GM15510 (cell line): ENCODE results near the gene SLC7A14.

Source experiments
- POLR2A ChIP-seq: IDR thresholded peaks from 3 replicates; pipeline ENCODE4 v1.6.1; 2011; ENCODE audit warnings: borderline replicate concordance; ENCODE audit not compliant: insufficient read length; ENCODE audit errors: extremely low read depth

Gene SLC7A14

DNA sequence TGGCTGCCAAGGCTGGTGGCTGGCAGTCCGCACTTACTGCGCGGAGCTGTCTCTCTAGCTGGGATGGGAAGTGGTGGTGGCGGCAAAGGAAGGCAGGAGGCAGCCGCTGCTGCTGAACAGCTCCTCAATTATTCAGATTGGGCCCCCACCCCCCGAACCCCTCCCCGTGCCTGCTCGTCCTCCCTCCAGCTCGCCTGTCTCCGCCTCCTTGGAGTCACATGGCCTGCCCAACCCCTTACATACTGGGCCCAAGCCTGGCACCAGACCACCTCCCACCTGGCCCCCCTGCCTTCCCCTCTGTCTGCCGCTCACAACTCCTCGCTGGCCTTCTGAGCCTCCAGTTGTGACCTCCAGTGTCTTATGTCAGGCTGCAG lies at the start of gene SLC7A14:
SLC7A14 (minus strand) TSS at position 139 of the 374 bp plus-strand sequence. CDS start 59,139 bp downstream, outside the sequence.
- TF ChIP-seq POLR2A: no peak

DNA sequence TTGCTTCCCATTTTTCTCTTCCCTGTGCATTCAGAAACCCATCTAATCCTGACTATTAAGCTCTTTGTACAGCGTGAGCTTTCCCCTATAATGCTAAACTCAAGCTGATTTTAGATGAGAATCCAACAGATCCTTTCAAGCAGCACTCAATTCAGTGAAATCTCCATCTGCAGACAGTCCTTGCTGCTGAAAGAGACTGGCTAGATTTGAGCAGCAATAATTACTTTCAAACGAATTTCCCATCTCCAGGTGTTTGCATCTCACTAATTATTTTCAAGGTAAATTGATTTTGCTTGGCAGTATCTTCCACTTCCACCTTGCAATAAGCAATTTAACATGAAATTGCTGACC lies 49.5 kb upstream of the SLC7A14 start:
- TF ChIP-seq POLR2A: no peak

DNA sequence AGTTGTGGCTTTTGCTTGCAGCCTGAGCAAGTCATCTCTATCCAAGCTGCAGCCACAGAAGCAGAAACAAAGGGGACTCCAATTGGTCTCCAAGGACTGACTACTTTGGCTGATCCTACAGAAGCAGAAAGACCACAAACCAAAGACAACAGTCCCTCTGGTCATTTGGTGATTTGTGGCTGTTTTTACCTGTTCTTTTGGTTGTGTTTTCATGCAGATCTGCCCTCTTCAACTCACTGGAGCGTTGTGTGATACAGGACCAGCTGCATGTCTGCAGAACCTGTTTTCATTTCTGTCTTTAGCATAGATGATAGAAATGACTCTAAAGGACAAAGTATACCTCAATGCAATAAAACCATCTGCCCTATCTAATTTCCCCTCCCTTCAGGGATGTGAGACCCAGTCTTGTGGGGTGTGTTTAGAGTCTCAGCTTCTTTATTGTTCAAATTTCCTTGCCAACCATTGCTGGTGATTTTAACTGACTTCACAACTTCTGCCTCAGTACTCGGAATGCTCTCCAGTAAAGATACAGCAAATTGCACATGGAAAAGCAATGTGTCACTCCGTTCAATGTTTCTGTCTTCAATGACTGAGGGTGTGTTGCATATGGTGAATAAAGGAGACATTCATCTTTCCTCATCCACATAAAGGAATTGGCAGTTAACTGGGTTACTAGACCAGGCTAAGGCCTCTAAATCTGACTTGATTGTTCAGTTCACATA lies 48.9 kb upstream of the SLC7A14 start:
- TF ChIP-seq POLR2A: no peak

DNA sequence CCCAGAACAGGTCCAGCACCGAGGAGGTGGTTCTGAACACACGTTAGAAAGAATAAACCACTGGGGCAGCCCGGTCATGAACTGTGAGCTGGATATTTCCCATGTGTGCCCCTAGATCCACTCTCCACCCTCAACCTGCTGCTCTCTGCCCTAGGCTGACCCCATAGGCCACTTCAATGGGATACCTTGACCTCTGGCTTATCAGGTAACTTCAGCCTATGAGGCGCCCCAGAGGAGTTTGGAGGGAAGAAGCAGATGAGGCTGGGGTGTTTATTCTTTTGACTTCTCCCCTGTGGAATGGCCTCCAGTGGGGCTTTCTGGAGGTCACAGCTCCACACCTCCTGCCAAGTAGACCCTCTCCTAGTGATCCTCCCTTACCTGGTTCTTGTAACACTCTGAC lies 47.7 kb upstream of the SLC7A14 start:
- no peak for TF ChIP-seq POLR2A

DNA sequence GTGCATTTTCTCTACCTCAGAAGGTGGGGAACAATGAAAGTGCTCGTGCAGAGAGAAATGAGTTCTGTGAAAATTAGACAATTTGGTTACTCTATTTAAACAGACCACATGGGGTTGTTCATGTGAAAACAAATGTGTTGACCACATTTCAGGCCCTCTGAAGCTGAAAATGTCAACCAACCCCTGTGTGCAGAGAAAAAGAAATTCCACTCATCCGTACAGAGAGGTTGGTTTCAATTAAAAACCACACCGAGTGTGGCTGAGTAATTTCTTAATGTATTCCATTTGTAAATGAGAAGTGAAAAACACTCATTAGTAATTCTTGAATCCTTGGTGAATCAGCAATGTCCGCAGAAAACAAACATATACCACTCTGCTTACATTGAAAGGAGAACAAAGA lies 46.9 kb upstream of the SLC7A14 start:
- no peak for TF ChIP-seq POLR2A

DNA sequence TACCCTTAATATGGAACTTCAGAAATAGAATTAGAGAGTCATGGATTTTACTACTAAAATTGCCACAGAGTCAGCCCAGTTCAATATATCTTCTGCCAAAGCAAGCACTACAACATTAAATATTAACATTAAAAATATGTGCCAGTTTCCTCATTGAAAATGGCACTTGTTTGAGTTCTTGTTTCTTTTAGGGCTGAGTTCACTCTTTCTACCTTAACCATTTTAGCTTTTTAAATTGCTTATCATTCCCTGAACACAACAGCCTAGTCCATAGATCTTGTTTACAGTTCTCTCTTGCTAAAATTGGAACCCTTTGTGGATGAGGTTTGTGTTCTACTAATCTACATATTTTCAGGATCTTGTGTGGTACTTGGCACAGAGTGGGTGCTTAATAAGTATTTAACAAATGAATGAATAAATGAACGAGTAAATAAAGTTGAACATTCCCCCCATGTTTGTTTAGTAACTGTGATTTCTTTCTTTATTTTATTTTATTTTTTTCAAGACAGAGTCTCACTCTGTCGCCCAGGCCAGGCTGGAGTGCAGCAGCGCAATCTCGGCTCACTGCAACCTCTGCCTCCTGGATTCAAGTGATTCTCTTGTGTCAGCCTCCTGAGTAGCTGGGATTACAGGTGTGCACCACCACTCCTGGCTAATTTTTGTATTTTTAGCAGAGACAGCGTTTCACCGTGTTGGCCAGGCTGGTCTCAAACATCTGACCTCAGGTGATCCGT lies 46.0 kb upstream of the SLC7A14 start:
- no peak for TF ChIP-seq POLR2A

DNA sequence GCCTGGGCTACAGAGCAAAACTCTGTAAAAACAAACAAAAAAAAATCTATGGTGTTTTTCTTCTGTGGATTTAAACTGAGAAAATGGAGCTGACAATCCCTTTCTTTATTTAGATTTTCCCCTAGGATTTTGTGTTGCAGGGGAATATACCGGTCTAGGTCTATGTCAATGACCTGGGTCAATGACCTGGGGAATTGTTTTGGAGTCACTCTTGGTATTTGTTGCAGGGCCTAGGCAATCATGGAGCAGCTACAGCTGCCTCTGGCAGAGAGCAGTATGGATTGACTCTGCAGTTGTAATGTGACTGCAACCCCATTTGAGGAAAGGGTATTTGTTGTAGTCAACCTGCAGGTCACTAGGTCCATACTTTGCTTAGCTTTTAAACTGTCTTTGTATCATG lies 37.6 kb upstream of the SLC7A14 start:
- TF ChIP-seq POLR2A: no peak

DNA sequence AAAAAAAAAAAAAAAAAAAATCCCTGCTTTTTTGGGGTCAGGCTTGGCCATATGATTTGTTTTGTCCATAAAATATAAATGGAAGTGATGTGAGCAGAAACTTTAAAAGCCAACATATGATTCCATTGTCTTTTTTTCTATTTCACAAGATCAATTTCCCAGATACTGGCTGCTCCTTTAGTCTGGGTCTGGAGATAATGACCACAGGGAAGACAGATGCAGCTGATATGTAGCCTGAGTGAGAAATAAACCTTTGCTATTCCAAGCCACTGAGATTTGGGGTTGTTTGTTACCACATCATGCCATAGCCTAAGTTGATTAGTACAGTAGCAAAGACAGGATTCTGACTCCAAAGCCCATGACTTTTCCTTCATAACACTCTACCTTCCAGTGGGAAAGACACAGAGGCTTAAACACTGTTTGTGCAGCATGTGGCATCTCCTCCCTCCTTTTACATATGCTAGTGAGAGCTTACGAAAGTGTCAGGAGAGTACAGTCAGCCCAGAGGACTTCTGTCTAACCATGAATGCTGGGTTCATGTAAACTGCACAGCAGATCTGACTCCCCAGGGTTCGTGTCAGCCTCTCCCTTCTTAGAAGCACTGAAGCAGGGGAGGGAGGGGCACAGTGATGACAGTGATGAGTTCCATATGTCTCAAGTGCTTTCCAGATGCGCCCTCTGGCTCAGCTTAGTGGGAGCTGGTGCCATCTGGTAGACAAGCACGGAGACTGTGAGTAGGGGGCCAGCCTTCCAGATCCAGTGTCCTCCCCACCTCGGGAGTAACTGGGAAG lies 36.7 kb upstream of the SLC7A14 start:
- no peak for TF ChIP-seq POLR2A

DNA sequence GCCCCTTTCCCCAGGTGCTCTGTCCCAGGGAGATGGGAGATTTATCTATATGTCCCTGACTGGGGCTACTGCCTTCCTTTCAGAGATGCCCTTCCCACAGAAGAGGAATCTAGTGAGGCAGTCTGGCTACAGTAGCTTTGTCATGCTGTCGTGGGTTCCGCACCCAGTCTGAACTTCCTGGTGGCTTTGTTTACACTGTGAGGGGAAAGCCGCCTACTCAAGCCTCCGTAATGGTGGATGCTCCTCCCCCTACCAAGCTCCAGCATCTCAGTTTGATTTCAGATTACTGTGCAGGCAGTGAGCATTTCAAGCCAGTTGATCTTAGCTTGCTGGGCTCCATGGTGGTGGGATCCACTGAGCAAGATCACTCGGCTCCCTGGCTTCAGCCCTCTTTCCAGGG lies 35.4 kb upstream of the SLC7A14 start:
- no peak for TF ChIP-seq POLR2A

DNA sequence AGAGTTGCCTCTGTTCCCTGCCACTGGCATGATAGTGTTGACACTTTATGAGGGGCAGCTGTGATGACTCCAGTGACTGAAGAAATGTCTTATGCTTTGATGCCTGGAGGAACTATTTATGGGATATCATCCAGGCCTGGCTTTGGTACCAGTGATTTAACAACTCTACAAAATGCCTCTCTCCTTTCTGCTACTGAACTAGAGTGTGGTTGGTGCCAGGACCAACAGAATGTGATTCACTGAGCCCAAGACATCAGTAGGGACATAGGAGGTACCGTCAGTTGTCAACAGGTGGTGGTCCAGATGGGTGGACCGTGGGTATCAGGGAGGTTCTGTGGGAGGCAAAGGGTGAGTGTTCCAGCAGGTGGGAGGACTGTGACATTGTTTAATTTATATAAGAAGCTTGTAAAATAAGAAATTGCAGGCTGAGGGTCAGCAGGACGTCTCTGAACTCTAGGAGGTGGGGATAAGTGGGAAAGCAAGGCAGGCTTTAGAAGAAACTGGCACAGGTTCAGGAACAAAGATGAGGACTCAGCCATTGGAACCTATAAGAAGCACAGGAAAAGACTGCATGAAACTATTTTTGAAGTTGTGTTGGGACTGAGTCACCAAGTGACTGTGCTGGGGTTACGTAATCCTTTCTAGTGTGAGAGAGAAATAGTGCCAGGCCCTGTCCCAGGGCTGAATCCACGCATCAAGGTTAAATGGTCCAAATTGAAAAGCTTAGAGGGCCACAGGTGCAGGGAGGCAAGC lies 28.5 kb upstream of the SLC7A14 start:
- TF ChIP-seq POLR2A: no peak

DNA sequence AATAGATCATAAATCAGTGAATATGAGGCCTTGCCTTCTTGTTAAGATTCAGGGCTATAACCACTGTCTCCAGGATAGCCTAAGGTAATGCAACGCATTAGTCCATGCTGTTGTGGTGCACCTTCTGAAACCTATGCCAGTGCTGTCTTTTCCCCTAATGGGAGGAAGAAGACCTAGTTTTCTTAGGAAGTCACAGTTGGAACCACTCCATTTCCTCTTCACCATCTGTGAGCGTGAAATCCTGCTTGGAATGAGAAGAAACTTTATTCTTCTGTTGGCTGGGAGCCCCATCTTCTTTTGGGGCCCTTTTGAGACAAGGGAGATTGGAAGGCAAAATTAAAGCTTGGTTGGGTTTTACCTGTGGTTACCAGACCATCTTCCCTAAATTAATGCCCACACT lies 25.9 kb upstream of the SLC7A14 start:
- TF ChIP-seq POLR2A: no peak

DNA sequence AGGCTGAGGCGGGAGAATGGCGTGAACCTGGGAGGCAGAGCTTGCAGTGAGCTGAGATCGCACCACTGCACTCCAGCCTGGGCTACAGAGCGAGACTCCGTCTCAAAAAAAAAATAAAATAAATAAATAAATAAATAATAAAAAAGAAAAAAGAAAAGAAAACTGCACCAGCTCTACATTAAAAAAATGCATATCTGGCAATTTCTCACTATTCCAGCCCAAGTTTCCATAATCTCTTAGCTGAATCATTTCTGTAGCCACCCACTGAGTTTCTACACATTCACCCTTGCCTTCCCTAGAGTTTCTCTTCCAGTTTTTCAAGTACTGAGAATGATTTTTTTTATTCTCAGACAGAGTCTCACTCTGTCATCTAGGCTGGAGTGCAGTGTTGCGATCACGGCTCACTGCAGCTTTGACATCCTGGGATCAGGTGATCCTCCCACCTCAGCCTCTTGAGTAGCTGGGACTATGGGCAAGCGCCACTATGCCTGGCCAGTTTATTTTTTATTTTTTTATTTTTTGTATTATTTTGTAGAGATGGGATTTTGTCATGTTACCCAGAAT lies 24.5 kb upstream of the SLC7A14 start:
- TF ChIP-seq POLR2A: no peak

DNA sequence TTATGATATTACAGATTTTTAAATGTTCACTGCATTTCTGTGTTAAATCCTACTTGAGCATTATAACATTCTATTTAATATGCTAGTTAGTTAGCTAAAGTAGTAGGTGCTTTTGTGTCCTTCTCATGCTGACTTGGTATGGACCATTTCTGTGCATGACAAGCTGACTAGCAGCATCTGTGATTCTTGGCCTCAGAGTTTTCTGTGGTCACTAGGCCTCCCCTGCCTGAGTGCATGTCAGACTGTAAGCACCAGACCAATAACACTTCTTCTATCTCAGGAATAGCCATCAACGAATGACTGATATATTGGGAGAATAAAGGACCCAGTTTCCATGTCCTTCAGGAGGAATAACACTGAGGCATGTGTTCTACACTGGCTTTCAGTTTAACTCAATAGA lies 22.6 kb upstream of the SLC7A14 start:
- no peak for TF ChIP-seq POLR2A

DNA sequence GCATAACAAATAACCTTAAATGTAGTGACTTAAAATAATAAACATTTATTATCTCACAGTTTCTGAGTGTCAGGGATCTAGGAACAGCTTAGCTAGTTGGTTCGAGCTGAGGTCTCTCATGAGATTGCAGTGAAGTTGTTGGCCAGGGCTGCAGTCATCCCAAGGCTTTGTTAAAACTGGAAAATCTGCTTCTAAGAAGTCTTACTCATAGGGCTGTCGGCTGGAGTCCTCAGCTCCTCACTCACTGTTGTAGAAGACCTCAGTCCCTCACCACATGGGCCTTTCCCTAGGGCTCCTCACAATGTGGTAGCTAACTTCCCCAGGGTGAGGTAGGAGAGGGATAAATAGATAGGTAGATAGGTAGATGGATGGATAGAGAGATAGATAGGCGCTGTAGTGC lies 20.8 kb upstream of the SLC7A14 start:
- TF ChIP-seq POLR2A: no peak
